A549 (cell line): ENCODE data around the gene DOCK1.

Source experiments
- RFX5 ChIP-seq: fragments of 450-650 bp; IDR thresholded peaks from 2 replicates; pipeline ENCODE4 v1.7.1; 2014; ENCODE audit warnings: antibody characterized with exemption, mild to moderate bottlenecking, moderate library complexity
- TF ChIP-seq, protein P1 (sequence below): fragments of >200 bp; sonication (Bioruptor Twin); formaldehyde crosslinking; IDR thresholded peaks from 3 replicates; pipeline ENCODE4 v1.5.1; 2016

GRCh38 chr10:127252818-127253217 lies 347.6 kb downstream of the DOCK1 start:
- TF ChIP-seq, protein P1, sequence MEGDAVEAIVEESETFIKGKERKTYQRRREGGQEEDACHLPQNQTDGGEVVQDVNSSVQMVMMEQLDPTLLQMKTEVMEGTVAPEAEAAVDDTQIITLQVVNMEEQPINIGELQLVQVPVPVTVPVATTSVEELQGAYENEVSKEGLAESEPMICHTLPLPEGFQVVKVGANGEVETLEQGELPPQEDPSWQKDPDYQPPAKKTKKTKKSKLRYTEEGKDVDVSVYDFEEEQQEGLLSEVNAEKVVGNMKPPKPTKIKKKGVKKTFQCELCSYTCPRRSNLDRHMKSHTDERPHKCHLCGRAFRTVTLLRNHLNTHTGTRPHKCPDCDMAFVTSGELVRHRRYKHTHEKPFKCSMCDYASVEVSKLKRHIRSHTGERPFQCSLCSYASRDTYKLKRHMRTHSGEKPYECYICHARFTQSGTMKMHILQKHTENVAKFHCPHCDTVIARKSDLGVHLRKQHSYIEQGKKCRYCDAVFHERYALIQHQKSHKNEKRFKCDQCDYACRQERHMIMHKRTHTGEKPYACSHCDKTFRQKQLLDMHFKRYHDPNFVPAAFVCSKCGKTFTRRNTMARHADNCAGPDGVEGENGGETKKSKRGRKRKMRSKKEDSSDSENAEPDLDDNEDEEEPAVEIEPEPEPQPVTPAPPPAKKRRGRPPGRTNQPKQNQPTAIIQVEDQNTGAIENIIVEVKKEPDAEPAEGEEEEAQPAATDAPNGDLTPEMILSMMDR: no peak
- TF ChIP-seq RFX5: no peak
